Prostate gland (tissue), 2 donors: ENCODE data around the gene PELI3. TPM values are rescaled to one million over a fixed set of nuclear protein-coding genes. Genes with fewer than 3 reads are reported as not detected.

Experiments
- DNase-seq: peaks from one replicate; pipeline ENCODE4 v3.0.0-alpha.2; 2019; ENCODE audit warnings: low spot score
- H3K27ac ChIP-seq, 2 donors: fragments of 200-600 bp; sonication (generic); 2 replicates each; pipeline ENCODE4 v1.5.1; 2017 to 2019
- H3K27me3 ChIP-seq: fragments of 200-600 bp; sonication (generic); replicated peaks from 2 replicates; pipeline ENCODE4 v1.5.1; 2019; ENCODE audit not compliant: insufficient read depth
- H3K36me3 ChIP-seq, 2 donors: fragments of 200-600 bp; sonication (generic); 1 replicate in 1 of 2; 2 replicates in 1 of 2; pipeline versions ENCODE4 v1.5.1 to v1.8.1; 2017 to 2019
- H3K4me1 ChIP-seq: fragments of 200-600 bp; sonication (generic); replicated peaks from 2 replicates; pipeline ENCODE4 v1.5.1; 2019
- H3K4me3 ChIP-seq, 2 donors: fragments of 200-600 bp; sonication (generic); 2 replicates each; pipeline ENCODE4 v1.5.1; 2017 to 2019
- H3K9me3 ChIP-seq: fragments of 200-600 bp; sonication (generic); 2 replicates; pipeline ENCODE4 v1.5.1; 2017
- POLR2A ChIP-seq: fragments of 450-650 bp; IDR thresholded peaks from one replicate; pipeline ENCODE4 v1.6.1; 2016; ENCODE audit warnings: antibody characterized with exemption, mild to moderate bottlenecking
- POLR2AphosphoS5 ChIP-seq: sonication (generic); formaldehyde crosslinking; IDR thresholded peaks from one replicate; pipeline ENCODE4 v1.6.1; 2017; ENCODE audit warnings: antibody characterized with exemption
- whole genome bisulfite sequencing: methylation state at CpG from one replicate; pipeline ENCODE4 v1.1.5; 2018; 5-methylcytosine and 5-hydroxymethylcytosine counted together
- intact Hi-C: fragments of 100-400 bp; cut with DNase I; formaldehyde crosslinking; loops from one replicate; pipeline ENCODE4 v1.14.2; 2022
- small RNA-seq, 2 donors: library from RNA; depleted of rRNA; stranded (forward); fragments of <200 nt; gene quantifications; one replicate each; pipeline ENCODE3, GENCODE V24; 2016
- total RNA-seq, 2 donors: library from RNA; depleted of rRNA; stranded (reverse); fragments of >200 nt; gene quantifications; one replicate each; pipeline ENCODE4 v1.1.0, GENCODE V29; 2016
- TF ChIP-seq, protein P1 (sequence below), 4 experiments: fragments of 200-600 bp in 2 of 4; fragments of 450-650 bp in 2 of 4; sonication (generic) in 2 of 4; IDR thresholded peaks; 1 replicate in 3 of 4; 2 replicates in 1 of 4; pipeline ENCODE4 v1.5.1; 2016 to 2019; ENCODE audit warnings: antibody characterized with exemption in 4 of 4, mild to moderate bottlenecking in 2 of 4, moderate library complexity in 2 of 4

Gene PELI3
- total RNA-seq, 2 donors from 2014 or later: 23.9 to 27.0 TPM

DNA sequence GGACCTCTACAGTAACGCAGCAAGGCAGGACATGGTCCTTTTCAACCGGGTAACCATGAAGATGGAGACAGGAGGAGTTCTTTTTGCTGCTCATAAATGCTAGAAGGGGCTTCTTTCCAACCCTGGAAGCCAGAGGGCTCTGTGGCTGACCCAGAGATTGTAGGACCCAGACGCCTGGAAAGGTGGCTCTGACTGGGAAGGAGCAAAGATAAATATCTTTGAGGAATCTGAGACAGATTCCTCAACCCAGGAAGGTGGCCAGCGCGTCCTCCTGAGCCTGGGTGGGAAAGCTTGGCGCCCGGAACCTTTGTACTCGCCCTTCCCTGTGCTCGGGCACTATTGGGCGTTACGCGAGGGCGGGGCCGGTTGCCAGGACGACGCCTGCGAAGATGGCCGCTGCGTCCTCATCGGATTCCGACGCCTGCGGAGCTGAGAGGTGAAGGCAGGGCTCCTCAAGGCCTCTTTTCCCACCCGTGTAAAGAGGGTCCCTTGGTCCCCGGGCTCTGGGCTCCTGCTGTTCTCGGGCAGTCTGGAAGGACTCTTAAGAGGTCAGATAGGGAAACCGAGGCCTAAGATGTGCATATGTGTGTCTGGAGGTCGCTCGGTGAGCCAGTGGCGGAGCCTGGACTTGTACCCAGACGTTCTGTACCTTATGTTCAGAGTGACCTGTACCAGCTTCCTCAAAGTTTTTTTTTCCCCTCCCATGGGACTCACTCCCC lies 43.7 kb downstream of the PELI3 start, which contains the start of gene BBS1:
Gene BBS1 (plus strand): TSS at position 365 of the 719 bp plus-strand sequence. CDS start 25 bp downstream, at position 390.
- under 1% methylated on average over 31 of the region's 31 CpGs for WGBS
- Histone ChIP-seq H3K27me3 (no peaks in the 10 kb centered on the region), H3K4me1 (peaks cover 3% of the 10 kb centered on the region), H3K9me3 (no peaks in the 10 kb centered on the region), H3K36me3 (peaks cover 0 to 3% of the 10 kb centered on the region in 2 donors), H3K4me3 (peak within 1 kb of the TSS; percentile 47 to 56), H3K27ac (peak within 1 kb of the TSS; percentile 18 to 73)
- intact Hi-C loops: no loop called here
- peak; percentile 95 for TF ChIP-seq POLR2AphosphoS5
- peak; percentile 30 for TF ChIP-seq POLR2A
- TF ChIP-seq, protein P1, sequence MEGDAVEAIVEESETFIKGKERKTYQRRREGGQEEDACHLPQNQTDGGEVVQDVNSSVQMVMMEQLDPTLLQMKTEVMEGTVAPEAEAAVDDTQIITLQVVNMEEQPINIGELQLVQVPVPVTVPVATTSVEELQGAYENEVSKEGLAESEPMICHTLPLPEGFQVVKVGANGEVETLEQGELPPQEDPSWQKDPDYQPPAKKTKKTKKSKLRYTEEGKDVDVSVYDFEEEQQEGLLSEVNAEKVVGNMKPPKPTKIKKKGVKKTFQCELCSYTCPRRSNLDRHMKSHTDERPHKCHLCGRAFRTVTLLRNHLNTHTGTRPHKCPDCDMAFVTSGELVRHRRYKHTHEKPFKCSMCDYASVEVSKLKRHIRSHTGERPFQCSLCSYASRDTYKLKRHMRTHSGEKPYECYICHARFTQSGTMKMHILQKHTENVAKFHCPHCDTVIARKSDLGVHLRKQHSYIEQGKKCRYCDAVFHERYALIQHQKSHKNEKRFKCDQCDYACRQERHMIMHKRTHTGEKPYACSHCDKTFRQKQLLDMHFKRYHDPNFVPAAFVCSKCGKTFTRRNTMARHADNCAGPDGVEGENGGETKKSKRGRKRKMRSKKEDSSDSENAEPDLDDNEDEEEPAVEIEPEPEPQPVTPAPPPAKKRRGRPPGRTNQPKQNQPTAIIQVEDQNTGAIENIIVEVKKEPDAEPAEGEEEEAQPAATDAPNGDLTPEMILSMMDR (IDR thresholded peaks at IDR 0.05): peak in 1 of 4 experiments; percentile 5
- peak; percentile 70 for DNase-seq

DNA sequence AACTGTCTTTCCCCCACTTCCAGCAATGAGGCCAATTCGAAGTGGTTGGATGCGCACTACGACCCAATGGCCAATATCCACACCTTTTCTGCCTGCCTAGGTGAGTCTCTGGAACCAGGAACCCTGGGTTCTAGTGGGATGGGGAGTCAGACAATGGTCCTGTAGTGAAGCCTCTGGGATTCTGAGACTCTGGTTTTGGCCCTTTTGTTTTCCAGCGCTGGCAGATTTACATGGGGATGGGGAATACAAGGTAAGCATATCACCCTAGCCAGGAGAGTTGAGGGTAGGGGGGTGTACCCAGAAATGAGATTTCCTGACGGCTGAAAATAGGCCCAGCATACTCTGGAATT lies 44.3 kb downstream of the PELI3 start:
- Histone ChIP-seq H3K36me3 (peaks cover 0 to 3% of the 10 kb centered on the region in 2 donors), H3K4me1 (peaks cover 3% of the 10 kb centered on the region), H3K4me3 (peak overlapping the region; percentile 47 to 56), H3K27me3 (no peaks in the 10 kb centered on the region), H3K27ac (peak overlapping the region in 1 of 2 donors; percentile 73), H3K9me3 (no peaks in the 10 kb centered on the region)
- no peak for DNase-seq
- 4% methylated on average over 5 of the region's 5 CpGs for WGBS
- intact Hi-C loops: no loop called here
- TF ChIP-seq POLR2A (no peak), POLR2AphosphoS5 (no peak)
- TF ChIP-seq, protein P1 (IDR thresholded peaks at IDR 0.05): no peak

DNA sequence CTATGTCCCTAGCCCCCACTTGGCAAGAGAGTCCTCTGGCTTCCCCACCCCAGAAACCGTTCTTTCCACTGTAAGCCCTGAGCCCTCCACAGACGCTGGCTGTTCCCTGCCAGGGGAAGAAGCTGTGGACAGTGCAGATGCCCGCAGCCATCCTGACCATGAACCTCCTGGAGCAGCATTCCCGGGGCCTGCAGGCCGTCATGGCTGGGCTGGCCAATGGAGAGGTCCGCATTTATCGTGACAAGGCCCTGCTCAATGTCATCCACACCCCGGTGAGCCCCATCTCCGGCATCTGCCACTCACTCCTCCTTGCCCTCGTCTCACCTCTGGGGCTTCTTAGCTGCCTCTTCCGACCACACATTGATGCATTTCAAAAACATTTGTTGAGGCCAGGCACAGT lies 56.9 kb downstream of the PELI3 start:
- Histone ChIP-seq H3K4me1 (no peaks in the 10 kb centered on the region), H3K4me3 (no peak overlapping the region), H3K27me3 (no peaks in the 10 kb centered on the region), H3K36me3 (peaks cover 0 to 18% of the 10 kb centered on the region in 2 donors), H3K27ac (no peak overlapping the region), H3K9me3 (no peaks in the 10 kb centered on the region)
- TF ChIP-seq, protein P1 (IDR thresholded peaks at IDR 0.05): no peak
- TF ChIP-seq POLR2A (no peak), POLR2AphosphoS5 (no peak)
- intact Hi-C loops: no loop called here
- DNase-seq: no peak
- WGBS: 88% methylated on average over 11 of the region's 11 CpGs

DNA sequence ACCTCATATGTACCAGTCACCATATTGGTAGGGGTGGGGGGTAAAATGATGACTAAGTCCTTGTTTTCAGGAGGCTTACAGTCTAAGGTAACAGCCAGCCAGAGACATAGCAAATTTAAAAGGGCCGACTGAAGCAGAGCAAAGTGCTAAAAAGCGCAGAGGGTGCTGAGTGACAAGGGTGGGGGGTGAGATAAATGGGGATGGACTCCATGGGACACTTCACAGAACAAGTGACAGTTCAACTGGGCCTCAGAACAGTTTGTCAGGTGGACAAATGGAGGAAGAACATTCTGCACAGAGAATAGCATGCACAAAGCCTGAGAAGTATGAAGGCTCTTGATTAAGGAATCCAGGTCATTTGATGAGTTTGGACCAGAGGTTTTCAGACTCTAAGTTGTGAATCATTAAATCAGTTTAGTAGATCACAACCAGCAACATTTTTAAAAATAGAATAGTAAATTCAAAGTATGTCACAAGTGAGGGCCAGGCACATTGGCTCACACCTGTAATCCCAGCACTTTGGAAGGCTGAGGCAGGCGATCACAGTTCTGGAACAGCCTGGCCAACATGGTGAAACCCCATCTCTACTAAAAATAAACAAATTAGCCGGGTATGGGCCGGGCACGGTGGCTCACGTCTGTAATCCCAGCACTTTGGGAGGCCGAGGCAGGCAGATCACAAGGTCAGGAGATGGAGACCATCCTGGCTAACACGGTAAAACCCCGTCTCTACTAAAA lies 57.8 kb downstream of the PELI3 start:
- Histone ChIP-seq H3K4me3 (no peak overlapping the region), H3K27me3 (no peaks in the 10 kb centered on the region), H3K36me3 (peaks cover 0 to 18% of the 10 kb centered on the region in 2 donors), H3K4me1 (no peaks in the 10 kb centered on the region), H3K9me3 (no peaks in the 10 kb centered on the region), H3K27ac (no peak overlapping the region)
- TF ChIP-seq POLR2AphosphoS5 (no peak), POLR2A (no peak)
- TF ChIP-seq, protein P1 (IDR thresholded peaks at IDR 0.05): no peak
- 74% methylated on average over 10 of the region's 10 CpGs for WGBS
- DNase-seq: no peak
- intact Hi-C loops: no loop called here

Small RNAs within 50 kb of the gene (small RNA-seq; reads per million reads assigned to genes)
- 0 reads per million in 2 donors for gene RF00416

Other genes starting within 250 kb of the PELI3 start
- 10 to 100 TPM; 22.5 to 49.8 TPM for gene KLC2, start 209.2 kb upstream of the PELI3 start, total RNA-seq
- 100 to 1,000 TPM; 140 to 166 TPM for gene RAB1B, start 198.3 kb upstream of the PELI3 start, total RNA-seq
- gene CNIH2, start 188.7 kb upstream of the PELI3 start, total RNA-seq: 1 to 10 TPM in 1 of 2 donors, not detected in 1; 3.6 TPM
- 100 to 1,000 TPM in 1 of 2 donors, 10 to 100 TPM in 1; 92.6 to 112 TPM for gene YIF1A, start 177.8 kb upstream of the PELI3 start, total RNA-seq
- under 1 TPM; 0.17 to 0.50 TPM for gene TMEM151A, start 175.0 kb upstream of the PELI3 start, total RNA-seq
- 1 to 10 TPM; 1.9 to 7.3 TPM for gene CD248, start 149.9 kb upstream of the PELI3 start, total RNA-seq
- 10 to 100 TPM; 12.8 to 16.9 TPM for gene RIN1, start 130.5 kb upstream of the PELI3 start, total RNA-seq
- 10 to 100 TPM; 55.7 to 71.3 TPM for gene BRMS1, start 121.8 kb upstream of the PELI3 start, total RNA-seq
- gene B4GAT1, start 119.3 kb upstream of the PELI3 start, total RNA-seq: 10 to 100 TPM; 47.0 to 64.9 TPM
- gene SLC29A2, start 95.1 kb upstream of the PELI3 start, total RNA-seq: 10 to 100 TPM; 10.1 to 12.5 TPM
- under 1 TPM in 1 of 2 donors, not detected in 1; 0.74 TPM for gene NPAS4, start 45.9 kb upstream of the PELI3 start, total RNA-seq
- 10 to 100 TPM; 44.2 to 51.2 TPM for gene MRPL11, start 28.1 kb upstream of the PELI3 start, total RNA-seq
- 10 to 100 TPM; 37.0 to 53.6 TPM for gene DPP3, start 13.5 kb downstream of the PELI3 start, total RNA-seq
- gene BBS1, start 43.7 kb downstream of the PELI3 start, total RNA-seq: 100 to 1,000 TPM; 106 to 148 TPM
- 10 to 100 TPM; 24.9 to 37.8 TPM for gene ZDHHC24, start 79.1 kb downstream of the PELI3 start, total RNA-seq
- not detected for gene ACTN3, start 80.0 kb downstream of the PELI3 start, total RNA-seq
- gene CTSF, start 101.7 kb downstream of the PELI3 start, total RNA-seq: 100 to 1,000 TPM; 119 to 130 TPM
- gene CCDC87, start 126.2 kb downstream of the PELI3 start, total RNA-seq: 1 to 10 TPM in 1 of 2 donors, under 1 TPM in 1; 0.82 to 3.8 TPM
- 10 to 100 TPM; 31.0 to 63.8 TPM for gene CCS, start 126.3 kb downstream of the PELI3 start, total RNA-seq
- gene RBM14, start 149.7 kb downstream of the PELI3 start, total RNA-seq: 10 to 100 TPM; 45.9 to 98.8 TPM
- 100 to 1,000 TPM; 105 to 137 TPM for gene RBM4, start 171.8 kb downstream of the PELI3 start, total RNA-seq
- gene RBM4B, start 211.0 kb downstream of the PELI3 start, total RNA-seq: 10 to 100 TPM; 15.5 to 40.7 TPM